ENCODE results near the gene EPHA3.

The EPHA3 gene

GRCh38 chr3:89105503-89105902 lies 1.9 kb upstream of the EPHA3 start:
- TF ChIP-seq CREB5 (CRISPR knock-in tag; IDR thresholded peaks at IDR 0.05; ENCODE audit: low read depth): no peak
- TF ChIP-seq RARB (CRISPR knock-in tag; IDR thresholded peaks at IDR 0.05): no peak
- TF ChIP-seq ARNTL (CRISPR knock-in tag; IDR thresholded peaks at IDR 0.05; ENCODE audit: borderline replicate concordance, low read depth): no peak
- TF ChIP-seq OSR1 (CRISPR knock-in tag; IDR thresholded peaks at IDR 0.05): no peak
- TF ChIP-seq CSDC2 (CRISPR knock-in tag; IDR thresholded peaks at IDR 0.05): no peak
- TF ChIP-seq ZNF565 (CRISPR knock-in tag; conservative IDR thresholded peaks at IDR 0.05; ENCODE audit: low read depth): no peak
- TF ChIP-seq ZFP30 (CRISPR knock-in tag; IDR thresholded peaks at IDR 0.05): no peak
- no peak for TF ChIP-seq ESRRG (CRISPR knock-in tag; IDR thresholded peaks at IDR 0.05)
- TF ChIP-seq ZNF70 (CRISPR knock-in tag; IDR thresholded peaks at IDR 0.05): no peak
- TF ChIP-seq TOX (CRISPR knock-in tag; IDR thresholded peaks at IDR 0.05; ENCODE audit: borderline replicate concordance): no peak
- no peak for TF ChIP-seq TSHZ2 (CRISPR knock-in tag; IDR thresholded peaks at IDR 0.05)
- TF ChIP-seq ISL1 (CRISPR knock-in tag; IDR thresholded peaks at IDR 0.05): no peak
- no peak for TF ChIP-seq GLIS3 (CRISPR knock-in tag; IDR thresholded peaks at IDR 0.05)
- TF ChIP-seq PATZ1 (CRISPR knock-in tag; IDR thresholded peaks at IDR 0.05; ENCODE audit: borderline replicate concordance): no peak
- TF ChIP-seq SNAI2 (CRISPR knock-in tag; IDR thresholded peaks at IDR 0.05): no peak
- no peak for TF ChIP-seq TCF4 (CRISPR knock-in tag; IDR thresholded peaks at IDR 0.05; ENCODE audit: borderline replicate concordance)
- TF ChIP-seq BACH2 (CRISPR knock-in tag; IDR thresholded peaks at IDR 0.05; ENCODE audit: borderline replicate concordance): no peak
- no peak for TF ChIP-seq ZC3H10 (CRISPR knock-in tag; IDR thresholded peaks at IDR 0.05)
- no peak for TF ChIP-seq ZNF8 (CRISPR knock-in tag; IDR thresholded peaks at IDR 0.05)
- TF ChIP-seq POU6F1 (CRISPR knock-in tag; IDR thresholded peaks at IDR 0.05; ENCODE audit: borderline replicate concordance, low read depth): no peak
- ATAC-seq: no peak

GRCh38 chr3:89108291-89108550 lies 800 bp downstream of the EPHA3 start:
- TF ChIP-seq ZFP30 (CRISPR knock-in tag; IDR thresholded peaks at IDR 0.05) (no peak), ZC3H10 (CRISPR knock-in tag; IDR thresholded peaks at IDR 0.05) (no peak), RARB (CRISPR knock-in tag; IDR thresholded peaks at IDR 0.05) (no peak), SNAI2 (CRISPR knock-in tag; IDR thresholded peaks at IDR 0.05) (no peak), TSHZ2 (CRISPR knock-in tag; IDR thresholded peaks at IDR 0.05) (no peak), PPARA (CRISPR knock-in tag; IDR thresholded peaks at IDR 0.05; ENCODE audit: borderline replicate concordance) (no peak), ZFP3 (CRISPR knock-in tag; IDR thresholded peaks at IDR 0.05) (no peak), ARNTL (CRISPR knock-in tag; IDR thresholded peaks at IDR 0.05; ENCODE audit: borderline replicate concordance, low read depth) (no peak), GLIS3 (CRISPR knock-in tag; IDR thresholded peaks at IDR 0.05) (no peak), CREB5 (CRISPR knock-in tag; IDR thresholded peaks at IDR 0.05; ENCODE audit: low read depth) (no peak), ISL1 (CRISPR knock-in tag; IDR thresholded peaks at IDR 0.05) (no peak), CSDC2 (CRISPR knock-in tag; IDR thresholded peaks at IDR 0.05) (no peak), ZNF565 (CRISPR knock-in tag; conservative IDR thresholded peaks at IDR 0.05; ENCODE audit: low read depth) (no peak), CSRNP3 (CRISPR knock-in tag; IDR thresholded peaks at IDR 0.05) (no peak), PATZ1 (CRISPR knock-in tag; IDR thresholded peaks at IDR 0.05; ENCODE audit: borderline replicate concordance) (no peak), TCF4 (CRISPR knock-in tag; IDR thresholded peaks at IDR 0.05; ENCODE audit: borderline replicate concordance) (no peak)
- ATAC-seq: no peak
